TTC549 (cell line): ENCODE measurements around the gene MRPS2.
"Not testable (repeated sequence)": the region's sequence is repeated elsewhere in the genome, so short reads cannot be mapped to it uniquely, and the experiment has no call there.

ENCODE experiments used
- FAIRE-seq: peaks from 2 replicates; lab custom pipeline; 2012; peaks lifted over from hg19 to GRCh38; lab: Jason Lieb, UNC

MRPS2 gene

DNA sequence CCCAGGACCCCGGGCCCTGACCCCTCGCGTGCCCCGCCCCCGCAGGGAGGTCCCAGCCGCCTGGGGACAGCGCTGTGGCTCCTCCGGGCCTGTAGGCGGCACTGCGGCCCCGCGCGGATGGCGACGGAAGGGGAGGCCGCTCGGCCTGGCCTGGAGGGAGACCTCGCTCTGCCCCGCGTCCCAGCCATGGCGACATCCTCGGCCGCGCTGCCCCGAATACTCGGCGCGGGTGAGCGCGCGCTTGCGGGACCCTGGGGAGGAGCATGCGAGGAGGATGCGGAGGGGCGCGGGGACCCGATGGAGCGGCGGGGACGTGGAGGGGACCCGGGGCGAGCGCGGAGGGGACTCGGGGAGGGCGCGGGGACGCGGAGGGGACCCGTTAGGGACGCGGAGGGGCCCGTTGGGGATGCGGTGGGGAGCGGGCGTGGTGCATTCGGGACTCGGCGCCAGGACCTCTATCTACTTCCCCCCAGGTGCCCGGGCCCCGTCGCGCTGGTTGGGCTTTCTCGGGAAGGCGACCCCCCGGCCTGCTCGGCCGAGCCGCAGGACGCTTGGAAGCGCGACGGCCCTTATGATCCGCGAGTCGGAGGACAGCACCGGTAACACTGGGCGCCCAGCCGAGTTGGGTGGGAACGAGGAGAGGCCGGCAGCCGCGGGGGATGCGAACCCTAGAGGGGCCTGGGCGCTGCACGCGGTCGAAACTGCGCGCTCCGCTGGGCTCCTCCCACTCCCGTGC lies at the start of gene MRPS2:
TSS of gene MRPS2 (plus strand) at position 158 of the 736 bp plus-strand sequence. CDS start at position 187, 29 bp downstream.
- FAIRE-seq, result no peak

DNA sequence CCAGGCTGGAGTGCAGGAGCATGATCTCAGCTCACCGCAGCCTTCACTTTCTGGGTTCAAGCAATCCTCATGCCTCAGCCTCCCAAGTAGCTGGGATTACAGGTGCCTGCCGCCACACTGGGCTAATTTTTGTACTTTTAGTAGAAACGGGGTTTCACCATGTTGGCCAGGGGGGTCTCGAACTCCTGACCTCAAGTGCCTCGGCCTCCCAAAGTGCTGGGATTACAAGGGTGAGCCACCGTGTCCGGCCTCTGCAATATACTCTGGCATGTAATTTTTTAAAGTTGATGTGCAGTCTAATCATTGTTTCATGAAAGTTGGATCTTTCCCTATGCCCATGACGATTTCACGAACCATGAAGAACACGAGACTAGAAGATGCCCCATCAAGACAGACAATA lies 49.5 kb upstream of the MRPS2 start:
- no peak for FAIRE-seq

DNA sequence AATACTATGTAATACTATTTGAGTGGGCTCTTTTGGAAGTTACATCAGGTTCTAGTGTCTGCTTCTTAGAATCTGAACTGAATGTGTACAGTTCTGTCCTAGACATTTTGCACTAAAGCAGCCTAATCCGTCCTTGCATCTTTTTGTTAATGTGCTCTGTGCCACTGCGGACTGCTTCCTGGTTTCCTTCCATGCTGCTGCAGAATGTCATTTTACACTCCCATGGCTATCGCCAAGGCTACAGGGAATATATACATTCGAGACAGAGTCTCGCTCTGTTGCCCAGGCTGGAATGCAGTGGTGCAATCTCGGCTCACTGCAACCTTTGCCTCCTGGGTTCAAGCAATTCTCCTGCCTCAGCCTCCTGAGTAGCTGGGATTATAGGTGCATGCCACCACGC lies 48.6 kb upstream of the MRPS2 start:
- FAIRE-seq, result not testable (repeated sequence)

GRCh38 chr9:135454737-135455136 lies 45.7 kb upstream of the MRPS2 start:
- FAIRE-seq, result no peak

DNA sequence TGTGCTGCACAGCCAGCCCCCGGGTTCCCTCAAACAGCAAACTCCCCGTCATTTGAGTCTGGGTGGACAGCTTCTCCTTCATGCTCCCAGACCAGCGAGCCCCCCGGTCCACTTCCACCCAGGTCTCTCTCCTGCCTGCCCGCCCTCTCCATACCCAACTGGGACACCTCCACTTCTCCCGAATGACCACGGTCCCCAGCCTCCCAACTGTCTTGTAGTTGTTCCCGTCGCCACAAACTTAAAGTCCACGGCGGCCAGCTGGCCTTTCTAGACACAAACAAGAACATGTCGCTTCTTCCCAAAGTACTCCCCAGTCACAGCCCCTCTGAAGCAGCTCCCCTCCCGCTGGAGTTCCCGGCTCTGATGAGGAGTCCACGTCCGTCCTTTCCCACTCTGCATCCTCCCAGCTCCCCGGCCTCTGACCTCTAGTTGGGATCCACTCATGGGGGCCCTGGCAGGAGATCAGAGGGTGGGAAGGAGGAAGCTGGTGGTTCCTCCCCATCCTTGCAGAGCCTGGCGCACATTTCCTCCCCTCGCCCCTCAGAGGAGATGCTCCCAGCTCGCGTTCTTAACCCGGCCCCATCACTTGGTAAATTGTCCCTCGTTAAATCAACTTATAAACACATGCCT lies 45.0 kb upstream of the MRPS2 start:
- FAIRE-seq, result no peak

DNA sequence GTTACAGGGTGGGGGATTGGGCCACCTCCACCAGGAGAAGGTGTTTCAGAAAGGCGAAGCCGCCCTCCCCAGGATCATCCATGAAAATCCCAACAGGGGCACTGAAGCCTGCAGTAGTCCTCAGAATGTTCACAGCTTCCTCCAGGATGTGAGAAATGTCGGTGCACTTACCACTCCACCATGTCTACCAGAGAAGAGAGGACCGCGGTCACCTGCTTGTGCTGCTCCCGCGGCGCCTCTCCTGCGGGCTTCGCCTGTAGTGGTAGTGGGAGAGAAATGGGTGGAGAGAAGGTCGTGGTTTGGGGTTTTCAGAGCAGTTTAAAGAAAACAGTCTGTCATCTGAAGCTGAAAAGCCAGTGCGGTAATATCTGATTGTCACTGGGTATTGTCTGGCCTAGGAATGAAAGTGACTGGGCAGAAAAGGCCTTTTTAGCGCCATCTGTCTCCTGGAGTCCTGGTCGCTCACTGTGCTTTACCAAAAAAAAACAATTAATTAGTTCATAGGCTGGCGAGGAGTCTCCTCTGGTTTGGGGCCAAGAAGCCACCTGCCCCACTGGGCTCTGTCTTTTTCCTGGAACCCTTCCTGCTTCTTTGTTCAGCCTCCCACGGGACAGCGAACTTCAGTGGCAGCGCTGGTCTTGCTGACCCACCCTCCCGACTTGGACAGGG lies 43.9 kb upstream of the MRPS2 start:
- FAIRE-seq, result no peak

GRCh38 chr9:135458478-135458877 lies 42.0 kb upstream of the MRPS2 start:
- FAIRE-seq, result not testable (repeated sequence)

- FAIRE-seq, result no peak
Observed at GRCh38 chr9:135461936-135462335, 38.5 kb upstream of the MRPS2 start.

DNA sequence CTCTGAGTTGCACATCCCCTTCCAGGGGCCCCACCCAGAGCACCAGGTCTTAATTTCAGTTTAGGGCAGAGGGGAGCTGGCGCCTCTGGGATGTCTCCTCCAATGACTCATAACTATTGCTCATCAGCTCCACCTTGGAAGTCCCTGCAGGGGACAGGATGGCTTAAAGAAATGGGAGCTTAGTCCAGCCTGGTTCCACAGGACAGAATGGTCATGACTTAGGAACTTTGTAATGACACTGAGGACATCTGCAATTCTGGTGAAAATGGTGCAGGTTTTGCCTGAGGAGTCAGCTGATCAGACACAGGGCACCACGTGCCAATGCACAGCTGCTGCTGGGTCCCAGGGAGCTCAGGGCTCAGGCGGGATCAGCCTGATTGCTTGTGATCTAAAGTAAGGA lies 37.3 kb upstream of the MRPS2 start:
- FAIRE-seq, result no peak

DNA sequence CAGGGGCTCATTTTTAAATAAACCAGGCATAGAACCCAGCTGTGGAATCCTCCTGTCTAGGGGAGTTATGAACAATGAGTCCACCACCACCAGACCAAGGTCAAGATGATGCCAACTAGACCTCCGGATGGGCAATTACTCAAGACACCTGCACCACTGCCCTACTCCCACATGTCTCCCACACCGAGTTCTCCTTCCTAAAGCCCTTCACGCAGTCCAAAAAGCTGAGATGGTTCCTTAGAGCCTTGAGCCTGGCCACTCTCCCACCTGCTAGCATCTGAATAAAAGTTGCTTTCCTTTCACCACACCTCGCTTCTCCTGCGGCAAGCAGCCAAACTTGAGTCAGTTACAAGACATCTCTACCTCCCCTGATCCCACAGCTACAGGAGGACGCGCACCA lies 36.3 kb upstream of the MRPS2 start:
- FAIRE-seq, result no peak

DNA sequence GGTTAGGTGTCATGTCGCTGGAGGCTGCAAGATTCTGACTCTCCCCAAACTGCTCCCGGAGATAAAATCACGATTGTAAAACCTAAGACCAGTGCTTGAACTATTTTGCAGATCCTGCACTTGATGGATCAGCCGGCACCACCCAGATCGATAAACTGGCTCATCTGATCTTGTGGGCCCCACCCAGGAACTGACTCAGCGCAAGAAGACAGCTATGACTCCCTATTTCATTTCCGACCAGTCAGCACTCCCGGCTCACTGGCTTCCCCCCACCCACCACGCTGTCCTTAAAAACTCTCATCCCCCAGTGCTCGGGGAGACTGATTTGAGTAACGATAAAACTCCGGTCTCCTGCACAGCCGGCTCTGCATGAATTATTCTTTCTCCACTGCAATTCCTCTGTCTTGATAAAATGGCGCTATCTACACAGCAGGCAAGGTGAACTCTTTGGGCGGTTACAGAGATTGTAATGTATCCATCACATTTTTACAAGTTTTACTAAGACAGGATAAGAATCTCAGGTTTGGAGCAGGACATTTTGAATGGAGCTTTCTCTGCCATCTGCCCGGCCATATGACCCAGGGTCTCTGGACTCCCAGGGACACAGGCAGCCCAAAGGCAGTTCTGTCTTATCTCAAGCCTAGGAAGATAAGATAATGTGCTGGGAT lies 31.5 kb upstream of the MRPS2 start:
- no peak for FAIRE-seq

DNA sequence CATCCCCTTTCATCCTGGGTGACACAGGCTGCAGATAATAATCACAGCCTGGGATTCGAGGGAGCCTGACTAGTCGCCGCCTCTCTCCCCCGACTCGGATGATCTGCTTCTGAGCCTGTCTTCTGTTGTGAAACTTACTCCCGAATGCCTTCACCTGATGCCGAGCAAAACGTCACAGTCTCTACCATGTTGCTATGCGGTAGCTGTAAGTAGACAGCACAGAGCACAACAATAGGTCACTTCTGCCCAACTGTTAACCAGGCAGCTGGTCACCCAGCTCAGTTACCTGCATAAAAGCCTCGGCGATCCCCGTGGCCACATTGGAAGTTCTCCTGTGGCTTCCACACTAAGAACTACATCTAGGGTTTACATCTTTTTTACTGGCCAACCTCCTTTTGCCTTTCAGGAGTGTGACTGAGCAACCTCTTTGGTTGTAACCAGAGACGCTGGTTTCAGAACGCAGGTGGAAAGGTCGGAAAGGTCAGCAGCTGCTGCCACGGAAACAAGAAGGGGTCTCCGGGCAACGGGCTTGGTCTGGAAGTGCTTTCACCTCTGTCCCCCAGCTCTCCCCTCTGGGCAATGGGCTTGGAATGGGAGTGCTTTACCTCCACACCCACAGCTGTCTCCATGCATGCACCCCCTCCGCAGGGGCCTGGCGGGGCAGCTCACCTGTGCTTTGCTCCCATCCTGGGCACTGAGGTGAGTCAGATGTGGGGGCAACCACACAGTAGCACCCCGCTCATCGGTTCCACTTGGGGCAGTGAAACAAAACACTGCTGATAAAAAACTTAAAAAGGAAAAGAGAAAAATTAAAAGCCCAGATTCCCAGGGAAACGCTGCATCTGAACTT lies 28.5 kb upstream of the MRPS2 start:
- no peak for FAIRE-seq

DNA sequence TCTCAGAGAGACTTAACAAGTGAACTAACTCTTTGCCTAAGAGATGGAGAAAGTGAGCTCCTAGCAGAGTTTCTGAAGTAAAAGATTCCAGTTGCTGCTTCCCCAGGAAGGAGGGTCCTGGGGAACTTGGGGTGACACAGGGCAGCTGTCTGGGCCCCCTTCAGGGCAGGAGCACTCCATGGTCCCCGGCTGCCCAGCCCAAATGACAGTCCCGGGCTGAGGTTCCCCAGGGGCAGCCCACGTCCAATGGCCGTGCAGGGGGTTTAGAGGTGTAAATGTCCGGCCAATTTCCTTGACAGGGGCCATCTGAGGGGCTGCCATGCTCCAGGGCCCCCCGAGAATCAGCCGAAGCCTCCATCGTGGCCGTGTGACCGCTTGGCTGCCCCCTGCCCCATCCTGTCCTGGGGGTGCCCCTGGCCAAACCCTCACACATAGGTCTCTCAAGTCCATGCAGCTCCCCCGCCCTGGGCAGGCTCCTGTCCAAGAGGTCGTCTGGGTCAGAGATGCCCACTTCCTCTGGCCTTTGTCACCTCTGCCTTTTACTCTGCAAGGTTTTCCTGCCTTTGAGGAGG lies 26.4 kb upstream of the MRPS2 start:
- no peak for FAIRE-seq

GRCh38 chr9:135474915-135475314 lies 25.6 kb upstream of the MRPS2 start:
- FAIRE-seq, result no peak

DNA sequence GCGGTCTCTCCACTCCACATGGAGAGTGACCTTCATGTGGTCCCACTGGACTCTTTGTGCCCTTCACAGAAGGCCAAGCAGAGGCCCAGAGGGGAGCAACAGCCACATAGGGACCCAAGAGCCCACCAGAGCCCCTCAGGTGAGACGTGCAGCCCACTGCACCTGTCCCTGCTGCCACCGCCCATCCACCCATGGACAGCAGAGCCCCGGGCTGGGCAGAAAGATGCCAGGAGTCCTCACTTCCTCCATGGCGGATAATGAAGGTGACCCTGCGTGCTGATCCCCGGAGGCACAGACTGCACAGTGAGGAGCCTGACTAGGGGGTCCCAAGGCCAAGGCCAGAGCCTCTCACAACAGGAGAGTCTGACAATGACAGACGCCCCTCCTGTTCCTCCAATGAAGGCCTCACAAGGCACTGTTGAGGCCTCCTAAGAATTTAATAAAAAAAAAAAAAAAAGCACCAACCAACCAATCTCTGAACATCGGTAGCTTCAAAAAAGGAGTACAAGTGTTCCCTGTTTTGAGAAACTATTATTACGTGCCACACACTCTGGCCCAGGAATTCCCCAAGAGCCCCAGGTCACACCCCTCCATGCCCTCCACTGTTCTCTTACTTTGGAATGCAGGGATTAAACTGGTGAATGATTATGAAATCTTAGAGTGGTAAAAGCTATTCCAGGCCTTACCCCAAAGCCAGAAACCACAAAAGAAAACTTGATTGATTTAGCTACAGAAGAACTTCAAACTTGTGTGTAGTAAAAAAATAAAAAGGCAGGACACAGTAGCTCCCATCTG lies 23.7 kb upstream of the MRPS2 start:
- no peak for FAIRE-seq

- FAIRE-seq, result no peak
Observed at GRCh38 chr9:135478191-135478590, 22.3 kb upstream of the MRPS2 start.

DNA sequence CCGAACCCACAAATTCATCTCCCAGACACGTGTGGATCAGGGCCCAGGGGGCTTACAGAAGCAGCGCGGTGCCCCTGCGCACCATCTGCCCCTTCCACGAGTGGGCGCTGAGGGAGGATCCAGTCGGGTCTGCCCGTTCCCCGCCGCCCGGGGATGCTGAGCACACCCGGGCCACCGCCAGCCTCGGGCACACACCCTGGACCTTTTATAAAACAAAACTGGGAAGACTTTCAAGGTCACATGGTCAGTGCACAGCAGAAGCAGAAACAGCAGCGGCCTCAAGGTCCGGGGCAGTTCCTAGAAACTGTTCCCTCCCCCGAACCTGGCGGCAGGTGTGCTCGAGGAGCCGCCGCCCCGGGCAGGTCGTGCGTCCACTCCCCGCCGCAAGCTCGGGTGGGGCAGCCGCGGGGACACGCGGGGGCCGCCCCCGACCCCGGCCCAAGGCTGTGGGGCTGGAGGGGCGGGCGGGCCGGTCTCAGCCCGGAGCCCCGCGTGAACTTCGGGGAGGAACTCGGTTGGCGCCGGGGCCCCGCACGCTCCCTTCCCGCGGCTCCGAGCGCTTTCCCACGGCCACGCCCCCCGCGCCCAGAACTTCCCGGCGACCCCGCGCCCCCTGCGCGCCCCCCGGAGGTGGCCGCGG lies 21.5 kb upstream of the MRPS2 start:
- FAIRE-seq, result no peak

- no peak for FAIRE-seq
Observed at GRCh38 chr9:135479469-135480052, 20.9 kb upstream of the MRPS2 start, which contains the start of gene PPP1R26. PPP1R26 (plus strand) TSS chr9:135479782; CDS start chr9:135484511, 4,729 bp downstream.

- FAIRE-seq, result no peak
Observed at GRCh38 chr9:135480071-135480939, 20.2 kb upstream of the MRPS2 start.
